Stimulated activated CD4-positive, alpha-beta T cell treated with anti-CD3 and anti-CD28 coated beads, TNF-alpha, amount 100 ng/mL, for 1 hour (primary cell): ENCODE data around the gene RTF1.

ENCODE experiments used
- DNase-seq, 3 donors: peaks; one replicate each; pipeline ENCODE4 v3.0.0-alpha.2; 2020; ENCODE audit warnings: low read depth in 3 of 3, low spot score in 1 of 3

RTF1 gene

DNA sequence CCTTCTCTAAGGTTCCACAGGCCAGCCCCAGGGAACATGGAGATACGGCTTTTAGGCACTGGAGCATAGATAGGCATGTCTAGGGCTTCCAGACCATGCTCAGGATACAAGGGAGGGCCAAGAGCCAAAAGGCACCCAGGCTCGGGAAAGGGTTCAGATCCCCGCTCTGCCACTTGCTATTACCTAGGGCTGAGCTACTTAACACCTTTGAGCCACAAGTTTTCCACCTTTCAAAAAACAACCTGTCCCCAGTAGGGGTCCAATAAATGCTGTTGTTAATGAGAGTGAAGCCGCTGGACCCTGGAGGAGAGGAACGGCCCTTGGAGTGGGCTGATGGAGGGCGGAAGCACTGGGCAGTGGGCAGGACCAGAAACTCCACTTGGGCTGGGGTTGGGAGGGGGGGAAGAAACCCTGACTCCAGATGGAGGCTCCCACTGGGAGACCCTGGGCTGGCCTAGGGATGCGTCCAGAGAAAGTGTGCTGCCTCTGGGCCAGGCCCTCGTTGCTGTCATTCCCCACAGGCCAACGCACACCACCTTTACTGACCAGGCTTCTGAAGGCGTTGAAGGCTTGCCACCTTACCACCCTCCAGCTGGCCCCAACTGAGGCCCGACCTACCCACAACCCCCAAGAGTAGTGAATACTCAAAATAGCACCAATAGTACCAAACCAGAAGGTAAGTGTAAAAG lies 68.2 kb downstream of the RTF1 start:
- no peak for DNase-seq

DNA sequence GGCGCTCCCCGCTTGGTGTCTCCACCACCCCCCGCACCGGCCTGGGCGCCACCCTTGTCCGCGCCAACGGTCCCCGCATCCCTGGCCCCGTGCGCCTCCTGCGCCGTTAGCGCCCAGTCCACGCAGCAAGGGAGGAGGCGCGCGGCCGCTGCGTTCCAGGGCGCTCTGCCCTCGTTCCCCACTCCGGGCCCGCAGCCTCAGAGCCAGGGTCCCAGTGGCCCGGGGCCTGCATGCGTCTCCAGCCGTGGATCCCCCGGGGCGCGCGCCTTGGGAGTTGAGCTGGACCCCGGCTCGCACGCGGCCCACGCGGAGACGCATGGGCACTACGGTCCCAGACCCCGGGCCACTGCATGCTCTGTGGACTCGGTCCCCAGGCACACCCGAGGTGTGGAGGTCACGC lies 69.4 kb downstream of the RTF1 start:
- no peak for DNase-seq

DNA sequence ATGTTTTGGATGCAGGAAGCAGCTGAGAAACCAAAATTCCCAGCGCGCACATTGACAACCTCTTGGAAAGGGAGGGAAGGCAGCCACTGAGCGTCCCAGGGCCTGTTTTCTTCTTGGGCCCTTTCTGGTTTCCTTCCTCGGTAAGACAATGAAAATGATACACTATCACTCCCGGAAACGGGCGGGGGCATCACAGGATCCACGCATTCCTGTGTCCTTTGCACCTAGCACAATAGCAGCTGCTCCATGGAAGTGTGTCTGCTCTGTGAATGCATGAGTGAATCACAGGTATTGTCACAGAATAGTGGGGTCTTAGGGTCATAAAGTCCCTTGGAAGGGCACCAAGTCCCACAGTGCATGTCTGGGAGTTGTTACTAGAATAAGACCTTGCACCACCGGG lies 70.5 kb downstream of the RTF1 start:
- DNase-seq, result no peak

DNA sequence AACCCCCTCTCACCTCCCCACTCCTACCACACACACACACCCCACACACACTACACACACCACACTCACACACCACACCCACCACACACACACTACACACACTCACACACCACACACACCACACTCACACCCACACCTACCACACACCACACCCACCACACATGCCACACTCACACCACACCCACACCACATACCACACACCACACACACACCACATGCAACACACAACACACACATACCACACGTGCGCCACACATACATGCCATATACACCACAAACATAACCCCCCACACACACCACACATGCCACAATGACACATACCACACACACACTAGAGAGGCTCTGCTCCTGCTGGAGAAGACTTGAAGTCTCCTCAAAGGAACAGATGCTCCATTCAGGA lies 70.9 kb downstream of the RTF1 start:
- no peak for DNase-seq

DNA sequence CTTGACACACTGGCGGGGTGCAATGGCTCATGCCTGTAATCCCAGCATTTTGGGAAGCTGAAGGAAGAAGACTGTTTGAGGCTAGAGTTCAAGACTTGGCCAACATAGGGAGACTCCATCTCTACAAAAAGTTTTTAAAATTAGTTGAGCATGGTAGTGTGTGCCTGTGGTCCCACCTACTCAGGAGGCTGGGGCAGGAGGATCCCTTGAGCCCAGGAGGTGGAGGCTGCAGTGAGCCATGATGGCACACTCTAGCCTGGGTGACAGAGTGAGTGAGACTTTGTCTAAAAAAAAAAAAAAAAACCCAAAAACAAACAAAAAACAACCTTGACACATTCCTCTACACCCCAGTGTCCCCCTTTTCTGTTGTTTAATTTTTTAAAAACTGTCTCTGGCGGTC lies 72.7 kb downstream of the RTF1 start:
- DNase-seq, result no peak

DNA sequence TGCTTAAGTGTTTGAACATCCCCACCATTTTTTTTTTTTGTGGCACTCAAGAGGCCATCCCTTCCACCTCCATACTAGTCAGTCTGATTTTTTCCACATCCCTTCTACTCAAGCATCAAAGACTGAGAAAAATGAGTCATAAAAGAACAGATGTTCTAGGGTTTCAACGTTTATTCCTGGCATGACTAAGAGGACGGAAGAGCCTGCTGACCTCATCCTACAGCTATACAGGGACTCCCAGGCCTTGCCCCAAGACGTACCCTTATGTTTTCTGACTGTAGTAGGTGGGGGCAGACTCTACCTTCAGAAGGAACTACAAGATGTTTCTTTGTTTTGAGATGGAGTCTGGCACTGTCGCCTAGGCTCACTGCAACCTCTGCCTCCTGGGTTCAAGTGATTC lies 73.5 kb downstream of the RTF1 start:
- DNase-seq, result no peak

DNA sequence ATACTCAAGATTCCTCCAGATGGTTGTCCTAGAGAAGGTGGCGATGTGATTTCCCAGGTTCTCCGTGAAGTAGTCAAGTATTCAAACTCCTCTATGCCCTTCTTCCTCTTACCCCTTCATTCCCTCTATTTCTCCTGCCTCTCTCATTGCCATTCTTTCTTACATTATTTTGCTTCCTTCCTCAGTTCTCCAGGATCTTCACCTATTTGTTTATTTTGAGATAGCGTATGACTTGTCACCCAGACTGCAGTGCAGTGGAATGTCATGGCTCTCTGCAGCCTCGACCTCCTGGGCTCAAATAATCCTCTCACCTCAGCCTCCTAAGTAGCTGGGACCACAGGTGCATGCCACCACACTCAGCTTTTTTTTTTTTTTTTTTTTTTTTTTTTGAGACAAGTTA lies 75.0 kb downstream of the RTF1 start:
- DNase-seq, result no peak

DNA sequence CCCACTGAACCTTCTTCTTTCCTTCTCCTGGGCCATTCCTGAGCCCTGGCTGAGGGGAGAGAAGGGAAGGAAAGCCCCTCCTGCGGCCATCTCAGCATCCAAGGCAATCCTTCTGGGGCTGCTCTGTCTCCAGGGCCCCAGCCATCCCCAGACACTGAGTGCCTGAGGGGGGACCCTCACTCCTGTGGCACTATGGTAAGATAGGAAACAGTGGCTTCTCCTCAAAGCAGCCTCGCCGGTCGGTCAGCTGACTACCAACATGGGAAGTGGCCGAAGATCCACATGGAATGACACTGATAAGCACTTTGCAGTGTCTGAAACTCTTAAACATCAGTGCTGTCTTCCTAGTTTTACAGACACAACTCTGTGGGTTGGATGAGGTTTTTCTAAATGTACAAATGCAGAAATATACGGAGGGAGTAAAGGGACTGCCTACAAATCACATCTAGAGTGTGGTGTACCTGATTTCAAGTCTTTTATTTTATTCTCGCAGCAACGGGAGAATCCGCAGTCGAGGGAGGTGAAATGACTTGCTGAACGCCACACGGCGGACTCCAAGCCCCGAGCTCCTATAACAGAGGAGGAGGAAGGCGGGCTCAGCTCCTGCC lies 75.8 kb downstream of the RTF1 start:
- DNase-seq, result no peak

DNA sequence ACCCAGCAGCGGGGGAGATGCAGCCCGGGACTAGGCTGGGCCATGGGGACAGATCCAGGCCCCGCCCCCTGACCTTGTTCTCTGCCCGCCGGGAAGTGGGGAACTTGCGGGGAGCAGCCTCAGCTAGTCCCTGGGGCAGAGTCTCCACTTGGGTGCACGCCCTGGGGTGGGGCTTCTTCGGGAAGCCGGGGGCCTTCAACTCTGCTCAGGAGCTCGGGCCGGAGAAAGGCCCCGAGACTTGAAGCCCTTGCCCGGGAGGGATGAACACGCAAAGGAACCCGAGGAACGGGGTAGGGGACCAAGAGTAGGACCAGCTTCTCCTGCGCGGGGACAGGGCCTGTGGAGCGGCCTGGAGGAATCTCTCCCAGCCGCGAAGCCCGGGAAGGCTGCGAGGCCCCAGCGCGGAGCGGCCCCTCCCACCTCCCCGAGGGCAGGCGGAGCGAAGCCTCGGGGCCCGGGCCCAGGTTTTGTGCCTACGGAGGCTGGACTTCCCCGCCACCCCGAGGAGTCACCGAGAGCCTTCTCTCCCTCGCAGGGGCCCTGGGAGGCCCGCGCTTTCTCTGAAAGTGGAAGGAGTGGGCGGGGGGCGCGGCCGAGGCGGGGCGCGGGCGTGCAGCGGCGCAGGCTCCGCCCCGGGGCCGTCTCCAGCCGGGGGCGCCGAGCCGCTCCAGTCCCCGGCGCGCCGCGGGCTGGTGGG lies 76.5 kb downstream of the RTF1 start, which contains the start of gene ITPKA:
Gene ITPKA, plus strand, starts transcription at position 670 of the 697 bp plus-strand sequence. CDS start 54 bp downstream, outside the sequence.
- DNase-seq, result peak; percentile 26 to 89 (median 57)

DNA sequence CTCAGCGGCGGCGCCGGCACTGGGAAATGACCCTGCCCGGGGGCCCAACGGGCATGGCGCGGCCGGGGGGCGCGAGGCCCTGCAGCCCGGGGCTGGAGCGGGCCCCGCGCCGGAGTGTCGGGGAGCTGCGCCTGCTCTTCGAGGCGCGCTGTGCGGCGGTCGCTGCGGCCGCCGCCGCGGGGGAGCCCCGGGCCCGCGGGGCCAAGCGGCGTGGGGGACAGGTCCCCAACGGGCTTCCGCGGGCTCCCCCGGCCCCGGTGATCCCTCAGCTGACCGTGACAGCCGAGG lies 77.0 kb downstream of the RTF1 start:
- DNase-seq, result no peak

DNA sequence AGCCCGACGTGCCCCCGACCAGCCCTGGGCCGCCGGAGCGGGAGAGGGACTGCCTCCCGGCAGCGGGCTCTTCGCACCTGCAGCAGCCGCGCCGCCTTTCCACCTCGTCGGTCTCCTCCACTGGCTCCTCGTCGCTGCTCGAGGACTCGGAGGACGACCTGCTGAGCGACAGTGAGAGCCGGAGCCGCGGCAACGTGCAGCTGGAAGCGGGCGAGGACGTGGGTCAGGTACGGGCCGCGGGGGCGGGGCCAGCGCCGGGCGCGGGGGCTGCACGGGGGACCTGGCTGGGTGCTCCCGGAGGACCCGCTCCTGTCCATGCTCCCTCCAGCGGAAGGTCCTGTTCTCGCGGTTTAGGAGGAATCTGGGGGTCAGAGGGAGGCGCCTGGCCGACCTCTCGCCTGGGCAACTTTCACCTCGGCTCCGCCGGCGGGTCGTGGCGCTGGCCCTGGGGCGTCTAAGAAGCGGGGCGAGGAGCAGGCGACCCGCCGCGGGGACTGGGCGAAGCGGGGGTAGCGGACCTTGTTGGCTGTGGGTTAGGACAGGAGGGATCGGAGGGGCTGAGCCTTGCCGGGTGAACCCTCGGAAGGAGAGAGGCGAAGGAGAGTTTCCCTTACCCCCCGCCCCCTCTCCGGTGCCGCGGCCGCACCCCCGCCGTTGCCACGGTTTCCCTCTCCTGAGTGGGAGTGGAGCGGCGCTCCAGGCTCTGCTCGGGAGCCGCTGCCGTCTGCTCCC lies 77.5 kb downstream of the RTF1 start:
- DNase-seq, result no peak

DNA sequence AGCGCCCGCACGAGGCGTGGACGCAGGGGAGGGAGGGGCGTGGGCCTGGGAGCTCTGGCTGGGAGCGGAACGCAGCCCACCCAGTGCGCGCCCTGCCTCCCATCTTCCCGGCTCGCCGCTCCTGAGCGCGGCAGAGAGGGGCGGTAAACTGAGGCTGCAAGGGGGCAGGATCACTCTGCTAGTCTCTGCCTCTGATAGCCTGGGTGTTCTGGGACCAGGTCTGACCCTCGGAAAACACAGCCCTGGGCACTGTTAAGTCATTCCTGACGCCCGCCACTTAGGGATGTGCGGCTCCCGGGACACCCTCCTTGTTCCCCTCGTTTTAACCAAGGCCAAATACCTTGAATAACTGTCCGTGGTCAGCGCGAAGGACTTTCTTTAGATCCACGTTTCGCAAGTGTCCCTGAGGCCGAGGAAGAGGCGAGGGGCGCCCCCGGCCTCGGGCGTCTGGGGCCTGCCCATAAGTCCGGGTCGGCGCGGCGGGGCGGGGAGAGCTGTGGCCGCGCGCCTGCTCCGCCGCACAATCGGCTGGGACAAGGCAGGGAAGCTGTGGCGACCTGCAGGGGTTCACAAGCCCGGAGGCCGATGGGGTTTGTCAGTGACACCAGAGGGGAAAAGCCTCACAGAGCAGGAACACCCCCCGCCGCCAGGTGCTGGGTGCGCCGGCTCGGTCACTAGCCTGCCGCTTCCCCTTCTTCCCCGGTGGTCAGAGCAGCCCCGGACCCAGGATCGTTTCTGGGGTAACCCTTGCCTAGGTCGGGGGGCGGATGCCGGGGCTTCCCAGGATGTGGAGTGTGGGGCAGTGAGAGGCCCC lies 78.2 kb downstream of the RTF1 start:
- no peak for DNase-seq

DNA sequence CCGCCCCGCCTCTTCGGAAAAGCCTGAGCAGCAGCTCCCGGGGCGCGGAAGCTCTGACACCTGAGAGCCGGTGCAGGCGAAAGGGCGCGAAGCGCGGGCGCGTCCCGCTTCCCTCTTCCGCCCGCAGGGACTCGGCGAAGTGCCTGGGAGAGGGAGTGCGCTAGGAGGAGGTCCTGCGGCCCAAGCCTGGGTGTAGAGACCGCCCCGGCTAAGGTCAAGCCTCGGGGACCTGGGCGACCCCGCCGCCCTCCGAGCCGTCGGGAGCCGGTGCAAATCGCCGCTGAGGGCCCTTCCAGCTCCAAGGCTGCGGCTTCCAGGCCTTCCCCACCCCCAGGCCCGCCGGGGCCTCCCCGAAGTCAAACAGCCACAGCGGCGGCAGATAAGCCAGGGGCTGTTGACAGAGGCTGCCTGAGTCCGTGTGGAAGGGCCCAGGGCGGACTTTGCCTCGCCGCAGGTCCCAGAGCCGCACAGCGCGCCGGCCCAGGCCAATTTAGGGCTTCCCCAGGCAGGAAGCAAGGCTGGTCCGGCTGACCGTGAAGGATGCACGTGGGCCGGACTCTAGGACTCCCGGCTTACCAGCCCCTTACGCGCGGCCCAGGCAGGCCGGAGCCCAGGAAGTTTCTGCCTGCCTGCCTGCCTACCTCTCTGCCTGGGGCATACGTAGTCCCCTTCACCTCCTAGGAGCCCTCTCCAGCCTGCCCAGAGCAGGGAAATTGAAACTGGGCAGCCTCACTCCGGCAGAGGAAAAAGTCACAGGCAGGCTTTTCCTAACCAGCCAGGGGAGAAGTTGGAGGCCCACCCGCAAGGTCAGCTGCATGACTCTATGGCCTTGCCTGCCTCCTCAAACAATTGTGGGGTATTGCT lies 79.1 kb downstream of the RTF1 start:
- no peak for DNase-seq

DNA sequence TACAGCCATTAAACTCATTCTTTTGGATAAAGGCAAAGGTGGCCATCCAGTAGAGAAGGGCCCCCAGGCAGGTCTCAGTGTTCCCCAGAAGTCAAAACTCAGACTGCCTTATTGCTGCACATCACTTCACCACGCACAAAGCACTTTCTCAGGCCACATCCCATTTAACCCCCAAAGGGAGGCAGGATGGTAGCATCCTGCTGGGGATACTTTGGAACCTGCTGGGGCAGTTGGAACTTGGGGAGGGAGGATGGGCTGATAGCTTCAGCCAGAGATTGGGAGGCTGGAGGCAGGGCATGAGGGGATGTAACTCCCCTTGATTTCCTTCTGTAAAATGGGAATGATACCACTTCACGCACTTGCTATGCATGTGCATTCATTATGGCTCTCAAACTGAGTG lies 81.8 kb downstream of the RTF1 start:
- DNase-seq, result no peak

DNA sequence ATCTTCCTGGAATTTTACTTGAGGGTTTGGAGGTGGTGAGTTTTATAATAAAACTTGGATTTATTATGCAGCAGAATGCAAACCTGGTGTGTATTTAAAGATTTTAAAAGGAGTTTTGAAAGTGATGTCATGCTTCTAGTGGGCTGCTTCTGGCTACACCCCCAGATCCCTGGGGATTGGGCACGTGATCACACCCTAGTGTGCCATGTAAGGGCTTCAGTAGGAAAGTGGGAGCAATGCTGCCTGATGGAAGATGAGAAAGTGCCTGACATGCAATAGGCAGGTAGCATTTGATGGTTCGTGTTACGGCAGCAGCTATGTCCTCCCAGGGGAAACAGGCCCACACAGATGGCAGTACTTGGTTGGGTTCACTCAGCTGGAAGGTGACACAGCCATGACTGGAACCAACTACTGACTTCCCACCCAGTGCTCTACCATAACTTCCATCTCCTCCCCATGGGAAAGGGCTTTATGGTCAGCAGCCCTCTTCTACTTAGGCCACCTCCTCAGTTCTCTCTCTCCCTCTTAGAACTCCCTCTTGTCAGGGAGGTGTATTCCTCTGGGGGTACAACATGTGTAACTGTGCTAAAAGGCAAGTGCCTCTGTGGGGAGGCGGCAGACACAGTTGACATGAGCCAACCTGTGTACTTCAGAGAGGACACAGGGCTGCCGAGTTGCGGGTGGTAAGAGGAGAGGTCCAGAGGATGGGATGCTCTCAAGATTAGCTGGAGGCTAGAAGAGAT lies 82.4 kb downstream of the RTF1 start:
- no peak for DNase-seq

DNA sequence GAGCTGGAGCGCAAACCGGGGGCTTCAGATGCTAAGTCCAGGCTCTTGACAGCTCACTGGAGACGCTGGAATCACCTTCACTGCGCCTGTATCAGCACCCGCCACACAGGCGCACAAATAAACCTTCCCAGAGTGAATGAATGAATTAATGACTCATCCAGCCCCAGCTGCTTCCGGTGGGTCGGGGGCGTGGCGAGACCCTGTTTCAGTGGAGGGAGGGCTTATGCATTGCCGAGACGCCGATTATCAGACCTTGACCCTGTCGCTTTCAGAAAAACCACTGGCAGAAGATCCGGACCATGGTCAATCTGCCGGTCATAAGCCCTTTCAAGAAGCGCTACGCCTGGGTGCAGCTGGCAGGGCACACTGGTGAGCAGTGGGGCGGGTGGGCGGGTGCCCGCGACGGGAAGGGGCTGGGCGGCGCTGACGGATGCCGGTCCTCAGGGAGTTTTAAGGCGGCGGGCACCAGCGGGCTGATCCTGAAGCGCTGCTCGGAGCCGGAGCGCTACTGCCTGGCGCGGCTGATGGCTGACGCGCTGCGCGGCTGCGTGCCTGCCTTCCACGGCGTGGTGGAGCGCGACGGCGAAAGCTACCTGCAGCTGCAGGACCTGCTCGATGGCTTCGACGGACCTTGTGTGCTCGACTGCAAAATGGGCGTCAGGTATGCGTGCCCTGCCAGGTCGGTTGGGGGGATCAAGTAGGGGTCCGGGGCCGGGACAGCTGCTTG lies 84.5 kb downstream of the RTF1 start:
- no peak for DNase-seq

DNA sequence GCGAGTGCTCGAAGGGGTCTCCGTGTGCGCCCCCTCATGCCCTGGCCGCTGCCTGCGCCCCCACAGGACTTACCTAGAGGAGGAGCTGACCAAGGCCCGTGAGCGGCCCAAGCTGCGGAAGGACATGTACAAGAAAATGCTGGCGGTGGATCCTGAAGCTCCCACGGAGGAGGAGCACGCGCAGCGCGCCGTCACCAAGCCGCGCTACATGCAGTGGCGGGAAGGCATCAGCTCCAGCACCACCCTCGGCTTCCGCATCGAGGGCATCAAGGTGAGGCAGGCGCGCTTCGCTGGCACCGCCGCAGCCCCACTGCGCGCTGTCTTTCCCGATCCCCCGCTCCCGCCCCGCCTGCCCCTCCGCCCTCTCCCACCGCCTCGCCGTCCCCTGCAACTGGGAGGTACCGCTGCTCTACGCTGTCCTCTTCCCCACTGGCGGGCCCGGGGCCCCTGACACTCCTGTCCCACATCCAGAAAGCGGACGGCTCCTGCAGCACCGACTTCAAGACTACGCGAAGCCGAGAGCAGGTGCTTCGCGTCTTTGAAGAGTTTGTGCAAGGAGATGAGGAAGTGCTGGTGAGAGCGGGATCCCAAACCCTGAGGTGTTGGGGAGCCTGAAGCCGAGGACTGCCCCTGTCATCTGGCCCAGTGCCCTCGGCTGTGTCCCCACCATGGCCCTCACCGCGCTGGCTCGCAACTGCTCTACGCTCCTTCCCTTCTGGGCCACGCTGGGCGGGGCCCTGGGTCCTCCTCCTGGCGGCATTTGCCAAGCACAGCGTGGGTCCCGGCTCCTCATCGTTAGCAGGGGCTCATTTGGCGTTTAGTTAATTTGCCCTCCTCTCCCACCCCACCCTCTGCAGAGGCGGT lies 85.3 kb downstream of the RTF1 start:
- no peak for DNase-seq
